GM21528 (cell line): ENCODE measurements around the gene NDUFB1.

ENCODE experiments used
- ATAC-seq: cut with Tn5 transposase; IDR thresholded peaks from one replicate; pipeline ENCODE4 v1.9.1; 2021; ENCODE audit warnings: mild to moderate bottlenecking, moderate library complexity; ENCODE audit not compliant: unreplicated experiment, low FRiP score

Gene NDUFB1

DNA sequence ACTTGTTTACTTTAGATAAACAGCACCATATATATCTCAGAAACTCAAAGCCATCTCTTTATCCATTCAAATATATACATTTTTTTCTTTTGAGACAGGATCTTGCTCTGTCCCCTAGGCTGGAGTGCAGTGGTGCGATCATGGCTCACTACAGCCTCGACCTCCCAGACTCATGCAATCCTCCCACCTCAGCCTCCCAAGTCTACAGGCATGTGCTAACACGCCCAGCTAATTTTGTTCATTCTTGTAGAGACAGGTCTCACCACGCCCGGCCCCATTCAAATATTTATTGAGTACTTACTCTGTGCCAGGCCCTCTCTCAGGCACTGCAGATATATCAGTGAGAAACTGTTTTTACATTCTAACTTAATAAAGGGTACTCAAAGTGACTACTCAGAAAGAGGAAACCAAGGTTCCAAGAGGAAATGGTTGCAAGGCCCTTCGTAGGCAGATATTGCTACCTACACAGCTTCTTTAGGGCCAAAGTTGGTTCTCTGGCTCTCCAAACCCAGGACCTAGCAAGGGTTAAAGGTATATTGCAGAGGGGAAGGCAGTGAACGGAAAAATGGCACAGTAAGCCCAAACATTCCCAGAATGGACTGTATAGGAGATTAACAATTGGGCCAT lies 18.0 kb downstream of the NDUFB1 start:
- no peak for ATAC-seq

DNA sequence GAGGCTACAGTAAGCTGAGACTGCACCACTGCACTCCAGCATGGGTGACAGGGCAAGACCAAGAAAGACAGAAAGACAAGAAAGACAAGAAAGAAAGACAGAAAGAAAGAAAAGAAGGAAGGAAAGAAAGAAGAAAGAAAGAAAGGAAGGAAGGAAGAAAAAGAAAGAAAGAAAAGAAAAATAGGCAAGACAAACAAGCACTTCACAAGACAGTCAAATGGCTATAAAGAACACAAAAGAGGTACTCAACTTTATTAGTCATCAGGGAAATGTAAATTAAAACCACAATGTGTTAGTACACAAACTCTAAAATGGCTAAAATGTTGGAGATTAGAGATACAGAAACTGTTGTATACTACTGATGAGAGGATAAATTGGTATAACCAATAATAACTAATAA lies 21.7 kb downstream of the NDUFB1 start:
- ATAC-seq = no peak

DNA sequence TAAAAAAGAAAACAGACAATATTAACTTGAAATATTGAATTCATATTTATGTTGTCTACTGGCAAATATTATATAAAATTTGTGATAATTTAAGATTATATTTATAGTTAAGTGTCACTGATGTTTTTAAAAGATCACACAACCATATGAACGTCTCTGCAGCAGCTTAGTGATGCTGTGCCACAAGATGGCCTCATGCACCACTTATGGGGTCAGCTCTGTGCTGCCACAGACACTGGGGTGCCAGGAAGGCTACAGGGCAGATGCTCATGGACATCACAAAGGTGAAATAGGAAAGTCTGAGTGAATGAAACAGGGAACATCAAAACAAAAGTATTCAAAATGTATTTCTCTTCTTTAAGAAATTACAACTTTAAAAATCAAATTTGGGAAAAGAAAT lies 28.2 kb downstream of the NDUFB1 start:
- ATAC-seq = no peak

DNA sequence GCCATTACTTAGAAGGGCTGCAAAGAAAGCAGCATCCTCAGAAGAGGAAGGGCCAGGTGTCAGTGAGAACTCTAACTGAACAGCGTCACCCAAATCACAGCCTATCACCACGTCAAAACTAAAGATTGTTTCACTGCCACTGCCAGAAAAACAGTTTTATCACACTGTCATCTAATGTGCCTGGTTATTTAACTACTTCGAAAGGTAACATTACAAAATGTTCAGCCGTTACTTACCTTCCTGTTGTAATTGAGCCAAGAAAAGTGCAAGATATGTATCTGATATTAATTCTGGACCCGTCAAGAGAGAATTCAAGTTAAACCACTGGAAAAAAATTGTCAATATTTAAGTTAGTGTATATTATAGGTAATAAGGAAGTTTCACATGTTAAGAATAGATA lies 33.0 kb downstream of the NDUFB1 start:
- ATAC-seq = no peak

DNA sequence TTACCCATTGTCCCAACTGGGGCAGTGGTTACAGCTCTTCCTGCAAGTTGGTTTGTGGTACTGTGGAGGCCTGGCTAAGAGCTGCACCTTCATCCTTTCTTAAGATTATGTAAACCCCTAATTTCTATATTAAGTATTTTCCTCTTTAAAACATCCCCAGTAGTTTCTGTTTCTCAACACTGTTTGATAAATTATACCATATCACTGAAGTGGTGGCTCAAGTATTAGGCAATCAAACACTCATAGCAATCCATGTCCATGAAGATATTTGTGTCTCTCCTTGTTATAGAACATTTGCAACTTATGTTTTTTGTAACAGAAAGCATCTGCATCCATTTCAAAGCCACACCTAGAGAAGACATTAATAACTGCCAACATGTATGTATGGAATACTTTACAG lies 47.0 kb downstream of the NDUFB1 start:
- ATAC-seq = no peak
